NT2/D1 (cell line): ENCODE data around the gene GAST.
"Not testable (repeated sequence)": the region's sequence is repeated elsewhere in the genome, so short reads cannot be mapped to it uniquely, and the experiment has no call there.

ENCODE experiments used
- DNase-seq: peaks from one replicate; pipeline ENCODE4 v3.0.0-alpha.2; 2011; ENCODE audit warnings: low read depth, low spot score
- H3K27me3 ChIP-seq: 2 replicates; pipeline ENCODE4 v1.6.0; 2011; ENCODE audit warnings: mild to moderate bottlenecking; ENCODE audit not compliant: insufficient read length, insufficient read depth
- H3K36me3 ChIP-seq: 2 replicates; pipeline ENCODE4 v1.6.1; 2011; ENCODE audit warnings: mild to moderate bottlenecking, low read length, mixed read lengths; ENCODE audit not compliant: insufficient read depth, insufficient read length
- H3K4me1 ChIP-seq: 2 replicates; pipeline ENCODE4 v1.5.1; 2011; ENCODE audit not compliant: insufficient read depth, insufficient read length
- H3K4me3 ChIP-seq: 2 replicates; pipeline ENCODE4 v1.5.1; 2011; ENCODE audit warnings: low read depth; ENCODE audit not compliant: insufficient read length
- H3K9ac ChIP-seq: 2 replicates; pipeline ENCODE4 v1.6.0; 2011; ENCODE audit warnings: low read depth; ENCODE audit not compliant: insufficient read length
- H3K9me3 ChIP-seq: 2 replicates; pipeline ENCODE4 v1.5.1; 2011; ENCODE audit warnings: mild to moderate bottlenecking, low read length; ENCODE audit not compliant: insufficient read depth
- SUZ12 ChIP-seq: IDR thresholded peaks from 2 replicates; pipeline ENCODE4 v1.6.1; 2011; ENCODE audit not compliant: insufficient read length, insufficient read depth; ENCODE audit errors: extremely low read depth
- YY1 ChIP-seq: IDR thresholded peaks from 2 replicates; pipeline ENCODE4 v1.6.1; 2011; ENCODE audit not compliant: insufficient read length, insufficient read depth
- ZNF274 ChIP-seq: IDR thresholded peaks from 2 replicates; pipeline ENCODE4 v1.6.1; 2011; ENCODE audit warnings: mild to moderate bottlenecking, low read depth, low read length

Gene GAST

GRCh38 chr17:41678907-41679739 lies 33.0 kb upstream of the GAST start:
- TF ChIP-seq ZNF274 (no peak), SUZ12 (no peak), YY1 (no peak)
- Histone ChIP-seq H3K9ac (no peak overlapping the region), H3K27me3 (no peaks in the 10 kb centered on the region), H3K9me3 (0 out of 2 replicates have a peak, but pooled peaks cover 4% of the 10 kb centered on the region), H3K36me3 (no peaks in the 10 kb centered on the region), H3K4me1 (peaks cover 4% of the 10 kb centered on the region), H3K4me3 (no peak overlapping the region)
- DNase-seq = no peak

GRCh38 chr17:41679740-41680425 lies 32.2 kb upstream of the GAST start:
- no peak for DNase-seq
- Histone ChIP-seq H3K36me3 (no peaks in the 10 kb centered on the region), H3K4me3 (no peak overlapping the region), H3K27me3 (no peaks in the 10 kb centered on the region), H3K9ac (no peak overlapping the region), H3K9me3 (peaks cover 5% of the 10 kb centered on the region; the same call in 1 of the 2 replicates), H3K4me1 (peaks cover 4% of the 10 kb centered on the region)
- TF ChIP-seq YY1 (no peak), ZNF274 (no peak), SUZ12 (no peak)

GRCh38 chr17:41680426-41681040 lies 31.6 kb upstream of the GAST start:
- Histone ChIP-seq H3K9ac (no peak overlapping the region), H3K27me3 (no peaks in the 10 kb centered on the region), H3K9me3 (peaks cover 12% of the 10 kb centered on the region; the same call in 1 of the 2 replicates), H3K4me1 (peaks cover 4% of the 10 kb centered on the region), H3K36me3 (no peaks in the 10 kb centered on the region), H3K4me3 (no peak overlapping the region)
- DNase-seq = no peak
- TF ChIP-seq ZNF274 = no peak
- no peak for TF ChIP-seq YY1
- no peak for TF ChIP-seq SUZ12

- peaks cover 24% of the 10 kb centered on the region for H3K9me3 ChIP-seq
- no peak overlapping the region for H3K9ac ChIP-seq
- H3K36me3 ChIP-seq = no peaks in the 10 kb centered on the region
- no peaks in the 10 kb centered on the region for H3K27me3 ChIP-seq
- no peak for DNase-seq
- no peak for TF ChIP-seq SUZ12
- TF ChIP-seq YY1 = no peak
- no peak for TF ChIP-seq ZNF274
- H3K4me3 ChIP-seq = no peak overlapping the region
- H3K4me1 ChIP-seq = peaks cover 3% of the 10 kb centered on the region
These were observed 30.4 kb upstream of the GAST start for GRCh38 chr17:41681776-41682175.

GRCh38 chr17:41682631-41683030 lies 29.5 kb upstream of the GAST start:
- Histone ChIP-seq H3K27me3 (no peaks in the 10 kb centered on the region), H3K9ac (no peak overlapping the region), H3K9me3 (peaks cover 24% of the 10 kb centered on the region), H3K4me3 (no peak overlapping the region), H3K36me3 (no peaks in the 10 kb centered on the region), H3K4me1 (peaks cover 3% of the 10 kb centered on the region)
- TF ChIP-seq YY1 = no peak
- TF ChIP-seq SUZ12 = no peak
- no peak for TF ChIP-seq ZNF274
- DNase-seq = no peak

- TF ChIP-seq SUZ12 (no peak), YY1 (no peak), ZNF274 (no peak)
- DNase-seq = no peak
- Histone ChIP-seq H3K4me1 (peaks cover 3% of the 10 kb centered on the region), H3K36me3 (no peaks in the 10 kb centered on the region), H3K27me3 (no peaks in the 10 kb centered on the region), H3K4me3 (no peak overlapping the region), H3K9ac (peak overlapping the region; percentile 27), H3K9me3 (peaks cover 22% of the 10 kb centered on the region)
These were observed 28.6 kb upstream of the GAST start for GRCh38 chr17:41683441-41684007.

- Histone ChIP-seq H3K9ac (no peak overlapping the region), H3K27me3 (no peaks in the 10 kb centered on the region), H3K9me3 (peaks cover 20% of the 10 kb centered on the region), H3K4me1 (peaks cover 3% of the 10 kb centered on the region), H3K4me3 (no peak overlapping the region), H3K36me3 (no peaks in the 10 kb centered on the region)
- DNase-seq = no peak
- TF ChIP-seq ZNF274 (no peak), SUZ12 (no peak), YY1 (no peak)
These were observed 28.1 kb upstream of the GAST start for GRCh38 chr17:41684035-41684434.

- not testable (repeated sequence) for H3K27me3 ChIP-seq, H3K9ac ChIP-seq, H3K4me1 ChIP-seq, DNase-seq, H3K4me3 ChIP-seq
- H3K36me3 ChIP-seq = peaks cover 15% of the 10 kb centered on the region
- H3K9me3 ChIP-seq = peaks cover 20% of the 10 kb centered on the region
These were observed 26.4 kb upstream of the GAST start for GRCh38 chr17:41685753-41686152.
